HepG2 (cell line): ENCODE measurements around the gene BTF3L4. TPM values are rescaled to one million over a fixed set of nuclear protein-coding genes. Genes with fewer than 3 reads are reported as not detected.
A peak's percentile ranks its signal among the peaks of the same experiment; 100 is the strongest.

Experiments used
- AGO2 ChIP-seq: fragments of 200-400 bp; formaldehyde crosslinking; optimal IDR thresholded peaks from 2 replicates; pipeline ENCODE3; 2017; ENCODE audit warnings: mild to moderate bottlenecking, low read depth, low read length, moderate library complexity
- IKZF4 ChIP-seq: sonication (generic); formaldehyde crosslinking; IDR thresholded peaks from 2 replicates; pipeline ENCODE4 v1.5.1; 2020; ENCODE audit warnings: borderline replicate concordance, mild to moderate bottlenecking, low read depth, missing genetic modification reagents; ENCODE audit errors: not compliant biosample characterization
- IRX3 ChIP-seq: sonication (generic); formaldehyde crosslinking; IDR thresholded peaks from 2 replicates; pipeline ENCODE4 v1.8.1; 2023; ENCODE audit warnings: mild to moderate bottlenecking, low read depth, missing genetic modification reagents, borderline replicate concordance
- KDM5B ChIP-seq: sonication (generic); formaldehyde crosslinking; IDR thresholded peaks from 2 replicates; pipeline ENCODE4 v1.4.0; 2020; ENCODE audit warnings: missing genetic modification reagents, mild to moderate bottlenecking, borderline replicate concordance
- NFATC3 ChIP-seq: sonication (generic); formaldehyde crosslinking; IDR thresholded peaks from 2 replicates; pipeline ENCODE4 v1.5.1; 2020; ENCODE audit warnings: mild to moderate bottlenecking, missing genetic modification reagents
- NONO ChIP-seq, 2 experiments: fragments of 450-650 bp in 1 of 2; sonication (generic) in 1 of 2; formaldehyde crosslinking in 1 of 2; IDR thresholded peaks in 1 of 2; conservative IDR thresholded peaks in 1 of 2; 2 replicates each; pipeline versions ENCODE4 v1.6.1 to v1.8.0; 2017 to 2022; ENCODE audit warnings: mild to moderate bottlenecking in 1 of 2, missing genetic modification reagents in 1 of 2, moderate library complexity in 1 of 2
- RARG ChIP-seq: sonication (generic); formaldehyde crosslinking; IDR thresholded peaks from 2 replicates; pipeline ENCODE4 v1.4.0; 2020; ENCODE audit warnings: low read depth, mild to moderate bottlenecking, missing genetic modification reagents
- RFX1 ChIP-seq: fragments of 450-650 bp; IDR thresholded peaks from 2 replicates; pipeline ENCODE4 v1.6.1; 2017
- SRSF9 ChIP-seq: fragments of 200-400 bp; formaldehyde crosslinking; IDR thresholded peaks from 2 replicates; pipeline ENCODE4 v1.6.1; 2018; ENCODE audit warnings: borderline replicate concordance, mild to moderate bottlenecking, low read depth, low read length; ENCODE audit not compliant: insufficient read depth, poor library complexity, severe bottlenecking
- ZNF143 ChIP-seq: sonication (generic); formaldehyde crosslinking; IDR thresholded peaks from 2 replicates; pipeline ENCODE4 v1.4.0; 2020; ENCODE audit warnings: missing genetic modification reagents
- ZNF30 ChIP-seq: sonication (generic); formaldehyde crosslinking; IDR thresholded peaks from 2 replicates; pipeline ENCODE4 v1.5.0; 2020; ENCODE audit warnings: mild to moderate bottlenecking, missing genetic modification reagents
- ZNF530 ChIP-seq: sonication (generic); formaldehyde crosslinking; IDR thresholded peaks from 2 replicates; pipeline ENCODE4 v1.5.0; 2020; ENCODE audit warnings: low read depth, mild to moderate bottlenecking, missing genetic modification reagents
- ZNF615 ChIP-seq: sonication (generic); formaldehyde crosslinking; IDR thresholded peaks from 2 replicates; pipeline ENCODE4 v1.5.0; 2020; ENCODE audit warnings: mild to moderate bottlenecking, missing genetic modification reagents, borderline replicate concordance
- ZNF768 ChIP-seq: sonication (generic); formaldehyde crosslinking; IDR thresholded peaks from 2 replicates; pipeline ENCODE4 v1.4.0; 2020; ENCODE audit warnings: missing genetic modification reagents
- ZNF776 ChIP-seq: sonication (generic); formaldehyde crosslinking; IDR thresholded peaks from 2 replicates; pipeline ENCODE4 v1.4.0; 2020; ENCODE audit warnings: mild to moderate bottlenecking, missing genetic modification reagents
- polyA plus RNA-seq, 8 experiments: library from polyadenylated mRNA; depleted of rRNA in 3 of 8; stranded (reverse) in 7 of 8; unstranded in 1 of 8; fragments of >200 nt; fragmentation: Illumina TruSeq in 4 of 8; extraction: Trizol in 4 of 8; gene quantifications; 2 replicates each; pipeline versions ENCODE4 v1.2.1 to v1.2.3, GENCODE V29; 2011 to 2016; ENCODE audit warnings: low read depth in 4 of 8, missing spikeins in 1 of 8, mixed read lengths in 1 of 8; ENCODE audit not compliant: insufficient read depth in 1 of 8
- total RNA-seq, 5 experiments: library from RNA; depleted of rRNA; stranded (reverse); fragments of >200 nt; fragmentation: Illumina TruSeq; extraction: Trizol; gene quantifications; 2 replicates each; pipeline ENCODE4 v1.2.3, GENCODE V29; 2016; ENCODE audit warnings: low read depth in 1 of 5
- TF ChIP-seq, protein P1 (sequence below): sonication (generic); formaldehyde crosslinking; IDR thresholded peaks from 2 replicates; pipeline ENCODE4 v1.5.1; 2020; ENCODE audit warnings: missing genetic modification reagents, mild to moderate bottlenecking, borderline replicate concordance
- TF ChIP-seq, protein P2 (sequence below): IDR thresholded peaks from 2 replicates; pipeline ENCODE4 v1.6.1; 2016; ENCODE audit warnings: mild to moderate bottlenecking, missing biosample characterization, missing genetic modification reagents
- TF ChIP-seq, protein P3 (sequence below): sonication (generic); formaldehyde crosslinking; IDR thresholded peaks from 2 replicates; pipeline ENCODE4 v1.8.1; 2023; ENCODE audit warnings: missing genetic modification reagents, inconsistent platforms, borderline replicate concordance
- TF ChIP-seq, protein P4 (sequence below): fragments of 450-650 bp; IDR thresholded peaks from 2 replicates; pipeline ENCODE4 v1.6.1; 2016

BTF3L4 gene
- total and polyA plus RNA-seq, 2 of the 13 experiments (the other 11 are each of a cell fraction or from before 2014, with no cell fraction given): 59.0 to 74.3 TPM

DNA sequence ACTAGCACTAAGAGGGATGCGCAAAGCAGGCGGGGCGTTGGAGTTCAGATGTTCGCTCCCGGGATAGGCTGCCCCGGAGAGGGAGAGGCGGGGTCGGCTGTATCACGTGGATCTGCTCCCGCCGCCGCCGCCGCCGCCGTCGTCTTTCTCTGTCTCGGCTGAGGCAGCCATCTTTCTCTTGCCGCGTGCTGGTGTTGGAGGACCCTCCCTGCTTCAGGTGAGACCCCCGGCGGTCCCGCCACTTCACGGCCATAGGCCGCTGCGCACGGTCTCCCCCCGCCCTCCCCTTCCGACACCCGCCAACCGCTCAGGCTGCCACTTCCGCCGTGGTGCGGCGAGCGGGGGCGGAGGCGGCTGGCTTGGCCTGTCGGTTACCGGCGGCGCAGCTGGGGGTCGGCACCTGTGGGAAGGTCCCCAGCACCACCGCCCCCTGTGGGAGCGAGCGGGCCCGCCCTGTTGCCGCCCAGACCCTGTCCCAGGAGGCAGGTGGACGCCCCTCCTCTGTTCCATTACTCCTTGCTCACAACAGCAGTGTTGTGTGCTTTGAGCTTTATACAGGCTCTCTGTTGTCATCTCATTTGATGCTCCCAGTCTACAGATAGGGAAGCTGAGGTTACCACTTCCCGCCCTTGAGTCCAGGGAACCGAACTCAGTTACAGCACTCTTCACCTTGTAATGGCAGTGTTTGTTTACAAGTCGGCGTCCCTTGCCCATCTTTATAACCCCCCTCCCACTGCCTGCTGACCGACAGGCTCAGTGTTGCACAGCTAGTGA lies at the start of gene BTF3L4 (continued):
- TF ChIP-seq, protein P1, sequence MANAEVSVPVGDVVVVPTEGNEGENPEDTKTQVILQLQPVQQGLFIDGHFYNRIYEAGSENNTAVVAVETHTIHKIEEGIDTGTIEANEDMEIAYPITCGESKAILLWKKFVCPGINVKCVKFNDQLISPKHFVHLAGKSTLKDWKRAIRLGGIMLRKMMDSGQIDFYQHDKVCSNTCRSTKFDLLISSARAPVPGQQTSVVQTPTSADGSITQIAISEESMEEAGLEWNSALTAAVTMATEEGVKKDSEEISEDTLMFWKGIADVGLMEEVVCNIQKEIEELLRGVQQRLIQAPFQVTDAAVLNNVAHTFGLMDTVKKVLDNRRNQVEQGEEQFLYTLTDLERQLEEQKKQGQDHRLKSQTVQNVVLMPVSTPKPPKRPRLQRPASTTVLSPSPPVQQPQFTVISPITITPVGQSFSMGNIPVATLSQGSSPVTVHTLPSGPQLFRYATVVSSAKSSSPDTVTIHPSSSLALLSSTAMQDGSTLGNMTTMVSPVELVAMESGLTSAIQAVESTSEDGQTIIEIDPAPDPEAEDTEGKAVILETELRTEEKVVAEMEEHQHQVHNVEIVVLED (CRISPR knock-in tag): peak; percentile 59; the same call in 1 of the 2 replicates
- TF ChIP-seq ZNF615 (CRISPR knock-in tag): 0 out of 2 replicates have a peak, but pooled peaks have one; percentile 6
- no peak for TF ChIP-seq IRX3
- TF ChIP-seq ZNF30 (CRISPR knock-in tag): 0 out of 2 replicates have a peak, but pooled peaks have one; percentile 39
- TF ChIP-seq AGO2: peak; percentile 85
- TF ChIP-seq NFATC3 (CRISPR knock-in tag): peak; percentile 58; the same call in 1 of the 2 replicates
- TF ChIP-seq IKZF4: no peak
- peak; percentile 88 for TF ChIP-seq ZNF143
- no peak for TF ChIP-seq RFX1
- TF ChIP-seq, protein P2, sequence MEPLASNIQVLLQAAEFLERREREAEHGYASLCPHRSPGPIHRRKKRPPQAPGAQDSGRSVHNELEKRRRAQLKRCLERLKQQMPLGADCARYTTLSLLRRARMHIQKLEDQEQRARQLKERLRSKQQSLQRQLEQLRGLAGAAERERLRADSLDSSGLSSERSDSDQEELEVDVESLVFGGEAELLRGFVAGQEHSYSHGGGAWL (CRISPR knock-in tag): peak; percentile 49
- TF ChIP-seq SRSF9: no peak
- no peak for TF ChIP-seq ZNF776 (CRISPR knock-in tag)
- TF ChIP-seq ZNF530 (CRISPR knock-in tag): no peak
- peak; percentile 95 for TF ChIP-seq ZNF768 (CRISPR knock-in tag)
- no peak for TF ChIP-seq RARG (CRISPR knock-in tag)
- TF ChIP-seq, protein P3, sequence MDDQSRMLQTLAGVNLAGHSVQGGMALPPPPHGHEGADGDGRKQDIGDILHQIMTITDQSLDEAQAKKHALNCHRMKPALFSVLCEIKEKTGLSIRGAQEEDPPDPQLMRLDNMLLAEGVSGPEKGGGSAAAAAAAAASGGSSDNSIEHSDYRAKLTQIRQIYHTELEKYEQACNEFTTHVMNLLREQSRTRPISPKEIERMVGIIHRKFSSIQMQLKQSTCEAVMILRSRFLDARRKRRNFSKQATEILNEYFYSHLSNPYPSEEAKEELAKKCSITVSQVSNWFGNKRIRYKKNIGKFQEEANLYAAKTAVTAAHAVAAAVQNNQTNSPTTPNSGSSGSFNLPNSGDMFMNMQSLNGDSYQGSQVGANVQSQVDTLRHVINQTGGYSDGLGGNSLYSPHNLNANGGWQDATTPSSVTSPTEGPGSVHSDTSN (CRISPR knock-in tag): 0 out of 2 replicates have a peak, but pooled peaks have one; percentile 44
- no peak for TF ChIP-seq NONO (IDR thresholded peaks at IDR 0.05)
- TF ChIP-seq NONO (CRISPR knock-in tag; conservative IDR thresholded peaks at IDR 0.05): peak; percentile 83
- TF ChIP-seq, protein P4, sequence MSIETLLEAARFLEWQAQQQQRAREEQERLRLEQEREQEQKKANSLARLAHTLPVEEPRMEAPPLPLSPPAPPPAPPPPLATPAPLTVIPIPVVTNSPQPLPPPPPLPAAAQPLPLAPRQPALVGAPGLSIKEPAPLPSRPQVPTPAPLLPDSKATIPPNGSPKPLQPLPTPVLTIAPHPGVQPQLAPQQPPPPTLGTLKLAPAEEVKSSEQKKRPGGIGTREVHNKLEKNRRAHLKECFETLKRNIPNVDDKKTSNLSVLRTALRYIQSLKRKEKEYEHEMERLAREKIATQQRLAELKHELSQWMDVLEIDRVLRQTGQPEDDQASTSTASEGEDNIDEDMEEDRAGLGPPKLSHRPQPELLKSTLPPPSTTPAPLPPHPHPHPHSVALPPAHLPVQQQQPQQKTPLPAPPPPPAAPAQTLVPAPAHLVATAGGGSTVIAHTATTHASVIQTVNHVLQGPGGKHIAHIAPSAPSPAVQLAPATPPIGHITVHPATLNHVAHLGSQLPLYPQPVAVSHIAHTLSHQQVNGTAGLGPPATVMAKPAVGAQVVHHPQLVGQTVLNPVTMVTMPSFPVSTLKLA: 0 out of 2 replicates have a peak, but pooled peaks have one; percentile 21
- peak; percentile 57; the same call in 1 of the 2 replicates for TF ChIP-seq KDM5B (CRISPR knock-in tag)
